ENCODE measurements around the gene PMAIP1.

The PMAIP1 gene

GRCh38 chr18:59867337-59868104 lies 32.3 kb upstream of the PMAIP1 start:
- Histone ChIP-seq H3K4me1 (ENCODE audit: low read depth, poor library complexity, severe bottlenecking) (peaks cover 22% of the 10 kb centered on the region), H3K4me2 (no peak overlapping the region), H3K36me3 (ENCODE audit: insufficient read depth) (no peaks in the 10 kb centered on the region), H3K27ac (no peak overlapping the region), H3K79me2 (ENCODE audit: insufficient read depth, low read depth) (no peaks in the 10 kb centered on the region), H3K4me3 (IDR thresholded peaks at IDR 0.05; ENCODE audit: insufficient read depth, low read depth, low read length) (no peak overlapping the region), H3K9ac (no peak overlapping the region), H2AFZ (ENCODE audit: low read depth) (no peak overlapping the region), H4K20me1 (ENCODE audit: insufficient read depth) (no peaks in the 10 kb centered on the region), H3K27me3 (ENCODE audit: insufficient read depth, low read depth) (no peaks in the 10 kb centered on the region)
- TF ChIP-seq CTCF (conservative IDR thresholded peaks at IDR 0.05; ENCODE audit: low read depth, low read length), result no peak

GRCh38 chr18:59870623-59871130 lies 29.1 kb upstream of the PMAIP1 start:
- no peaks in the 10 kb centered on the region for H3K27me3 ChIP-seq (ENCODE audit: insufficient read depth, low read depth)
- H3K4me1 ChIP-seq (ENCODE audit: low read depth, poor library complexity, severe bottlenecking), result peaks cover 53% of the 10 kb centered on the region
- no peak overlapping the region for H3K4me3 ChIP-seq (IDR thresholded peaks at IDR 0.05; ENCODE audit: insufficient read depth, low read depth, low read length)
- no peak overlapping the region for H2AFZ ChIP-seq (ENCODE audit: low read depth)
- no peaks in the 10 kb centered on the region for H3K36me3 ChIP-seq (ENCODE audit: insufficient read depth)
- no peak overlapping the region for H3K27ac ChIP-seq
- H4K20me1 ChIP-seq (ENCODE audit: insufficient read depth), result no peaks in the 10 kb centered on the region
- peak overlapping the region; percentile 85; the same call in 1 of the 2 replicates for H3K4me2 ChIP-seq
- no peak for TF ChIP-seq CTCF (conservative IDR thresholded peaks at IDR 0.05; ENCODE audit: low read depth, low read length)
- H3K9ac ChIP-seq, result no peak overlapping the region
- H3K79me2 ChIP-seq (ENCODE audit: insufficient read depth, low read depth), result no peaks in the 10 kb centered on the region

- H2AFZ ChIP-seq (ENCODE audit: low read depth), result peak overlapping the region; percentile 47
- peak overlapping the region; percentile 56 for H3K27ac ChIP-seq
- TF ChIP-seq CTCF (conservative IDR thresholded peaks at IDR 0.05; ENCODE audit: low read depth, low read length), result no peak
These were observed 28.0 kb upstream of the PMAIP1 start for GRCh38 chr18:59871711-59872362.

GRCh38 chr18:59873641-59874040 lies 26.2 kb upstream of the PMAIP1 start:
- no peak overlapping the region for H3K4me3 ChIP-seq (IDR thresholded peaks at IDR 0.05; ENCODE audit: insufficient read depth, low read depth, low read length)
- no peaks in the 10 kb centered on the region for H3K79me2 ChIP-seq (ENCODE audit: insufficient read depth, low read depth)
- no peaks in the 10 kb centered on the region for H3K27me3 ChIP-seq (ENCODE audit: insufficient read depth, low read depth)
- H2AFZ ChIP-seq (ENCODE audit: low read depth), result peak overlapping the region; percentile 47; the same call in 1 of the 2 replicates
- peak overlapping the region; percentile 56; the same call in 1 of the 2 replicates for H3K27ac ChIP-seq
- peak overlapping the region; percentile 85; the same call in 1 of the 2 replicates for H3K4me2 ChIP-seq
- no peaks in the 10 kb centered on the region for H4K20me1 ChIP-seq (ENCODE audit: insufficient read depth)
- no peaks in the 10 kb centered on the region for H3K36me3 ChIP-seq (ENCODE audit: insufficient read depth)
- no peak for TF ChIP-seq CTCF (conservative IDR thresholded peaks at IDR 0.05; ENCODE audit: low read depth, low read length)
- peaks cover 82% of the 10 kb centered on the region for H3K4me1 ChIP-seq (ENCODE audit: low read depth, poor library complexity, severe bottlenecking)
- no peak overlapping the region for H3K9ac ChIP-seq

More at GRCh38 chr18:59871711-59872362, 28.0 kb upstream of the PMAIP1 start:
- H3K4me2 ChIP-seq, result peak overlapping the region; percentile 85
- H3K9ac ChIP-seq, result peak overlapping the region; percentile 26; the same call in 1 of the 2 replicates
- H3K36me3 ChIP-seq (ENCODE audit: insufficient read depth), result no peaks in the 10 kb centered on the region
- no peaks in the 10 kb centered on the region for H3K27me3 ChIP-seq (ENCODE audit: insufficient read depth, low read depth)
- no peaks in the 10 kb centered on the region for H3K79me2 ChIP-seq (ENCODE audit: insufficient read depth, low read depth)
- H3K4me1 ChIP-seq (ENCODE audit: low read depth, poor library complexity, severe bottlenecking), result peaks cover 65% of the 10 kb centered on the region
- H3K4me3 ChIP-seq (IDR thresholded peaks at IDR 0.05; ENCODE audit: insufficient read depth, low read depth, low read length), result no peak overlapping the region
- H4K20me1 ChIP-seq (ENCODE audit: insufficient read depth), result no peaks in the 10 kb centered on the region
